ENCODE results near the gene HBE1. TPM values are rescaled to one million over a fixed set of nuclear protein-coding genes. Genes with fewer than 3 reads are reported as not detected.
A peak's percentile ranks its signal among the peaks of the same experiment; 100 is the strongest.

Gene HBE1
- polyA plus RNA-seq, 1 of the 3 experiments (the other 2 are of a cell fraction): 2.4 TPM

DNA sequence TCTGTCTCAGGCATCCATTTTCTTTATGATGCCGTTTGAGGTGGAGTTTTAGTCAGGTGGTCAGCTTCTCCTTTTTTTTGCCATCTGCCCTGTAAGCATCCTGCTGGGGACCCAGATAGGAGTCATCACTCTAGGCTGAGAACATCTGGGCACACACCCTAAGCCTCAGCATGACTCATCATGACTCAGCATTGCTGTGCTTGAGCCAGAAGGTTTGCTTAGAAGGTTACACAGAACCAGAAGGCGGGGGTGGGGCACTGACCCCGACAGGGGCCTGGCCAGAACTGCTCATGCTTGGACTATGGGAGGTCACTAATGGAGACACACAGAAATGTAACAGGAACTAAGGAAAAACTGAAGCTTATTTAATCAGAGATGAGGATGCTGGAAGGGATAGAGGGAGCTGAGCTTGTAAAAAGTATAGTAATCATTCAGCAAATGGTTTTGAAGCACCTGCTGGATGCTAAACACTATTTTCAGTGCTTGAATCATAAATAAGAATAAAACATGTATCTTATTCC, 10.9 kb upstream of the HBE1 start:
- H2AFZ ChIP-seq (ENCODE audit: low read depth): no peak overlapping the region
- POLR2A ChIA-PET: no interaction called here
- no peak overlapping the region for H3K9ac ChIP-seq
- no peaks in the 10 kb centered on the region for H3F3A ChIP-seq (replicated peaks; ENCODE audit: insufficient read depth)
- H3K4me3 ChIP-seq (ENCODE audit: low read depth in 2 of 2, low read length in 1 of 2): no peak overlapping the region
- DNase-seq: no peak
- H3K27ac ChIP-seq (ENCODE audit: low read depth in 2 of 2, low read length in 1 of 2): no peak overlapping the region
- H3K4me2 ChIP-seq: no peak overlapping the region
- H3K9me2 ChIP-seq: no peaks in the 10 kb centered on the region
- TF ChIP-seq TCF12 (IDR thresholded peaks at IDR 0.05) (peak; percentile 77), NFIC (IDR thresholded peaks at IDR 0.05; ENCODE audit: borderline replicate concordance) (peak; percentile 66), FOSL2 (IDR thresholded peaks at IDR 0.05; ENCODE audit: borderline replicate concordance, low read depth) (peak; percentile 86; the same call in 1 of the 2 replicates), SMC3 (IDR thresholded peaks at IDR 0.05; ENCODE audit: low read depth, low read length) (no peak), EP300 (IDR thresholded peaks at IDR 0.05; ENCODE audit: borderline replicate concordance in 1 of 2, low read depth in 1 of 2, low read length in 1 of 2) (0 out of 4 replicates have a peak, but pooled peaks of 1 of the 2 experiments have one; percentile 23), JUND (IDR thresholded peaks at IDR 0.05) (peak; percentile 85), YY1 (IDR thresholded peaks at IDR 0.05; ENCODE audit: low read depth) (no peak)
- WGBS (ENCODE audit: low lambda C conversion rate): 0% methylated on average over 3 of the region's 3 CpGs
- CTCF ChIA-PET: no interaction called here
- H3K36me3 ChIP-seq (replicated peaks in 1 of 2; ENCODE audit: control insufficient read depth in 1 of 2, insufficient read depth in 2 of 2, low read length in 1 of 2): no peaks in the 10 kb centered on the region
- no peaks in the 10 kb centered on the region for H4K20me1 ChIP-seq (ENCODE audit: insufficient read depth)
- H3K9me3 ChIP-seq: no peaks in the 10 kb centered on the region
- no peaks in the 10 kb centered on the region for H3K27me3 ChIP-seq (ENCODE audit: insufficient read depth)
- H3K79me2 ChIP-seq (ENCODE audit: insufficient read depth): no peaks in the 10 kb centered on the region
- no peaks in the 10 kb centered on the region for H3K4me1 ChIP-seq (ENCODE audit: control insufficient read depth in 1 of 2, insufficient read depth in 2 of 2, low read depth in 1 of 2, low read length in 1 of 2)

DNA sequence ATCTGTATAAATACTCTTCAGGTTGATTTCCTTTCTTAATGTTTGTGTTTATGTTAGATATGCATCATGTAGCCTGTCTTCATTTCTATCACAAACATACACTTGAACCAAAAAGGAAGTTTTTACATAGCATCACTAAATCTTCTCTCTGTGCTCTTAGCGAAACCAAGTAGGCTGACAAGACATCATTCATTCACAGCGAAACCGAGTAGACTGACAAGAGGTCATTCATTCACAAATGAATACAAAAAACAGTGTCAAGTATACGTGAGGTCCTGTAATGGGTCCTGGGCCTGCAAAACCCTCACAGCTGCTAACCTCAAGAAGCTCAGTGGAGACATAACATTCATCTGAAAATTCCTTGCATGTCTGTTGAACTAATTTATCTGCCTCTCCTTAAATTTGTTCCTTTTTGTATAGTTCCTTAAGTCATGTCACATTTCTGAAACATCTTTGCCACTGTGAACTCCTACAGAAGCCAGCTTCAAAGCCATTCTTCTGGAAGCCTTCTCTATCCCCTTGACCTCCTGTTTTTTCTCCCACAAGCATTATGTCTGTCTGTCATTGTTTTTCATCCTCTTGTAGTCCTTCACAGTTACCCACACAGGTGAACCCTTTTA, 9.8 kb upstream of the HBE1 start:
- H3K9me2 ChIP-seq: no peaks in the 10 kb centered on the region
- no peaks in the 10 kb centered on the region for H3F3A ChIP-seq (replicated peaks; ENCODE audit: insufficient read depth)
- no peak overlapping the region for H2AFZ ChIP-seq (ENCODE audit: low read depth)
- no peaks in the 10 kb centered on the region for H4K20me1 ChIP-seq (ENCODE audit: insufficient read depth)
- DNase-seq: no peak
- no peaks in the 10 kb centered on the region for H3K36me3 ChIP-seq (replicated peaks in 1 of 2; ENCODE audit: control insufficient read depth in 1 of 2, insufficient read depth in 2 of 2, low read length in 1 of 2)
- TF ChIP-seq TCF12 (IDR thresholded peaks at IDR 0.05) (no peak), CHD2 (IDR thresholded peaks at IDR 0.05; ENCODE audit: low read length, partially characterized antibody) (no peak), TEAD4 (IDR thresholded peaks at IDR 0.05; ENCODE audit: borderline replicate concordance, insufficient read depth) (no peak), NRF1 (IDR thresholded peaks at IDR 0.05; ENCODE audit: low read depth, low read length) (no peak)
- no peak overlapping the region for H3K9ac ChIP-seq
- no peaks in the 10 kb centered on the region for H3K4me1 ChIP-seq (ENCODE audit: control insufficient read depth in 1 of 2, insufficient read depth in 2 of 2, low read depth in 1 of 2, low read length in 1 of 2)
- no peak overlapping the region for H3K4me3 ChIP-seq (ENCODE audit: low read depth in 2 of 2, low read length in 1 of 2)
- POLR2A ChIA-PET: no interaction called here
- whole genome bisulfite sequencing (ENCODE audit: low lambda C conversion rate): 41% methylated on average over 4 of the region's 4 CpGs
- H3K79me2 ChIP-seq (ENCODE audit: insufficient read depth): no peaks in the 10 kb centered on the region
- no peak overlapping the region for H3K27ac ChIP-seq (ENCODE audit: low read depth in 2 of 2, low read length in 1 of 2)
- no peak overlapping the region for H3K4me2 ChIP-seq
- H3K27me3 ChIP-seq (ENCODE audit: insufficient read depth): no peaks in the 10 kb centered on the region
- CTCF ChIA-PET: no interaction called here
- H3K9me3 ChIP-seq: no peaks in the 10 kb centered on the region

DNA sequence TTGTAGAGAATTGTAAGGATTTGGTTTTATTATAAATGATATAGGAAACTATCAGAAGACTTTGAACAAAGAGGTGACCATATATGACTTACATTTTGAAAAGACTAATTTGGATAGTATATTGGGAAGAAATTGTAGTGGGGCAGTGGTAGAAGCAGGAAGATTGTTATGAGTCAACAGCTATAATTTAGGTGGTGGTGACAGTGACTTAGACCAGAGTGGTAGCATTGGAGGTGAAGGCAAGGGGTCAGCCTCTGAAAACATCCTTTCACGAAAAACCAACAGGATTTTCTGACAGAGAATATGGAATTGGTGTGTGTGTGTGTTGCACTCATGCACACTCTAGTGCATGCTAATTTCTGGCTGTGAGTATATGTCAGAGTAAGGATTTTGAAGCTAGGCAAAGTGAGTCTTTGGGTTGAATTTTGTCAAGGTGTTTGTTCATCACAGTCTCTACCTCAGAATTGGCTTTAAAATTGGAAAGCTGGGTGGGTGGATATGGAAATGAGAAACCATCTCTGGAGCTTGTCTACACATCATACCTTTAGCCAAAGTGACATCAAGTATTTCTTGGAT, 8.2 kb upstream of the HBE1 start:
- ChIA-PET POLR2A (no interaction called here), CTCF (no interaction called here)
- Histone ChIP-seq H3K36me3 (replicated peaks in 1 of 2; ENCODE audit: control insufficient read depth in 1 of 2, insufficient read depth in 2 of 2, low read length in 1 of 2) (no peaks in the 10 kb centered on the region), H3K9ac (no peak overlapping the region), H3F3A (replicated peaks; ENCODE audit: insufficient read depth) (no peaks in the 10 kb centered on the region), H2AFZ (ENCODE audit: low read depth) (no peak overlapping the region), H3K27me3 (ENCODE audit: insufficient read depth) (no peaks in the 10 kb centered on the region; the same call in 1 of the 2 replicates), H4K20me1 (ENCODE audit: insufficient read depth) (no peaks in the 10 kb centered on the region), H3K27ac (ENCODE audit: low read depth in 2 of 2, low read length in 1 of 2) (no peak overlapping the region), H3K4me3 (ENCODE audit: low read depth in 2 of 2, low read length in 1 of 2) (no peak overlapping the region), H3K4me2 (no peak overlapping the region), H3K79me2 (ENCODE audit: insufficient read depth) (no peaks in the 10 kb centered on the region), H3K9me3 (no peaks in the 10 kb centered on the region), H3K9me2 (no peaks in the 10 kb centered on the region), H3K4me1 (ENCODE audit: control insufficient read depth in 1 of 2, insufficient read depth in 2 of 2, low read depth in 1 of 2, low read length in 1 of 2) (no peaks in the 10 kb centered on the region)
- no peak for DNase-seq
- WGBS (ENCODE audit: low lambda C conversion rate): 25% methylated on average over 1 of the region's 1 CpG
- TF ChIP-seq RCOR1 (IDR thresholded peaks at IDR 0.05; ENCODE audit: low read length): no peak
- TF ChIP-seq GATA2 (CRISPR knock-in tag; IDR thresholded peaks at IDR 0.05): no peak
- peak; percentile 7; the same call in 1 of the 2 replicates for TF ChIP-seq TCF12 (IDR thresholded peaks at IDR 0.05)
- TF ChIP-seq, protein P1, sequence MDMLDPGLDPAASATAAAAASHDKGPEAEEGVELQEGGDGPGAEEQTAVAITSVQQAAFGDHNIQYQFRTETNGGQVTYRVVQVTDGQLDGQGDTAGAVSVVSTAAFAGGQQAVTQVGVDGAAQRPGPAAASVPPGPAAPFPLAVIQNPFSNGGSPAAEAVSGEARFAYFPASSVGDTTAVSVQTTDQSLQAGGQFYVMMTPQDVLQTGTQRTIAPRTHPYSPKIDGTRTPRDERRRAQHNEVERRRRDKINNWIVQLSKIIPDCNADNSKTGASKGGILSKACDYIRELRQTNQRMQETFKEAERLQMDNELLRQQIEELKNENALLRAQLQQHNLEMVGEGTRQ (IDR thresholded peaks at IDR 0.05; ENCODE audit: borderline replicate concordance, low read depth, low read length): no peak

Data from SK-N-SH (cell line).